GM23338 (cell line): ENCODE results near the gene SPP1. TPM values are rescaled to one million over a fixed set of nuclear protein-coding genes. Genes with fewer than 3 reads are reported as not detected.

Experiments used
- ETS1 ChIP-seq: IDR thresholded peaks from 2 replicates; pipeline ENCODE4 v1.6.1; 2016; ENCODE audit warnings: antibody characterized with exemption
- EZH2 ChIP-seq: fragments of 200-600 bp; sonication (generic); IDR thresholded peaks from one replicate; pipeline ENCODE4 v1.8.0; 2017; ENCODE audit warnings: antibody characterized with exemption, mild to moderate bottlenecking, low read depth; ENCODE audit not compliant: unreplicated experiment
- EZH2phosphoT487 ChIP-seq: fragments of 200-600 bp; sonication (generic); IDR thresholded peaks from one replicate; pipeline ENCODE4 v1.8.1; 2018; ENCODE audit warnings: antibody characterized with exemption; ENCODE audit not compliant: unreplicated experiment
- JUNB ChIP-seq: IDR thresholded peaks from one replicate; pipeline ENCODE4 v1.6.1; 2016; ENCODE audit warnings: antibody characterized with exemption; ENCODE audit not compliant: unreplicated experiment
- NANOG ChIP-seq: IDR thresholded peaks from 2 replicates; pipeline ENCODE4 v1.6.1; 2016; ENCODE audit warnings: antibody characterized with exemption, borderline replicate concordance
- POLR2AphosphoS5 ChIP-seq: IDR thresholded peaks from 2 replicates; pipeline ENCODE4 v1.6.1; 2016; ENCODE audit warnings: antibody characterized with exemption, low read depth
- STAT1 ChIP-seq: IDR thresholded peaks from one replicate; pipeline ENCODE4 v1.6.1; 2016; ENCODE audit warnings: antibody characterized with exemption; ENCODE audit not compliant: unreplicated experiment
- ZNF114 ChIP-seq: fragments of 250-450 bp; sonication (Bioruptor Pico); IDR thresholded peaks from 2 replicates; pipeline ENCODE4 v1.5.0; 2020; ENCODE audit warnings: mild to moderate bottlenecking, moderate library complexity
- ZNF331 ChIP-seq: fragments of 250-450 bp; sonication (Bioruptor Pico); IDR thresholded peaks from 2 replicates; pipeline ENCODE4 v1.5.0; 2020; ENCODE audit warnings: low read depth, mild to moderate bottlenecking, moderate library complexity
- polyA plus RNA-seq: library from polyadenylated mRNA; unstranded; fragments of >200 nt; fragmentation: Nextera tagmentation; extraction: Ambion mirVana; gene quantifications from 2 replicates; pipeline ENCODE4 v1.2.1, GENCODE V29; 2016
- total RNA-seq: library from RNA; depleted of rRNA; stranded (reverse); fragments of >200 nt; shearing (Covaris generic); gene quantifications from 2 replicates; pipeline ENCODE4 v1.2.3, GENCODE V29; 2014
- TF ChIP-seq, protein P1 (sequence below): fragments of 250-450 bp; sonication (Bioruptor Pico); IDR thresholded peaks from 2 replicates; pipeline ENCODE4 v1.5.0; 2020; ENCODE audit warnings: mild to moderate bottlenecking, moderate library complexity
- TF ChIP-seq, protein P2 (sequence below): IDR thresholded peaks from one replicate; pipeline ENCODE4 v1.6.1; 2018; ENCODE audit warnings: antibody characterized with exemption; ENCODE audit not compliant: unreplicated experiment

The SPP1 gene
- total and polyA plus RNA-seq, 2 experiments from 2014 or later = 41.3 to 51.3 TPM

GRCh38 chr4:88018466-88018865, 43.0 kb downstream of the SPP1 start (continued):
- TF ChIP-seq, protein P1, sequence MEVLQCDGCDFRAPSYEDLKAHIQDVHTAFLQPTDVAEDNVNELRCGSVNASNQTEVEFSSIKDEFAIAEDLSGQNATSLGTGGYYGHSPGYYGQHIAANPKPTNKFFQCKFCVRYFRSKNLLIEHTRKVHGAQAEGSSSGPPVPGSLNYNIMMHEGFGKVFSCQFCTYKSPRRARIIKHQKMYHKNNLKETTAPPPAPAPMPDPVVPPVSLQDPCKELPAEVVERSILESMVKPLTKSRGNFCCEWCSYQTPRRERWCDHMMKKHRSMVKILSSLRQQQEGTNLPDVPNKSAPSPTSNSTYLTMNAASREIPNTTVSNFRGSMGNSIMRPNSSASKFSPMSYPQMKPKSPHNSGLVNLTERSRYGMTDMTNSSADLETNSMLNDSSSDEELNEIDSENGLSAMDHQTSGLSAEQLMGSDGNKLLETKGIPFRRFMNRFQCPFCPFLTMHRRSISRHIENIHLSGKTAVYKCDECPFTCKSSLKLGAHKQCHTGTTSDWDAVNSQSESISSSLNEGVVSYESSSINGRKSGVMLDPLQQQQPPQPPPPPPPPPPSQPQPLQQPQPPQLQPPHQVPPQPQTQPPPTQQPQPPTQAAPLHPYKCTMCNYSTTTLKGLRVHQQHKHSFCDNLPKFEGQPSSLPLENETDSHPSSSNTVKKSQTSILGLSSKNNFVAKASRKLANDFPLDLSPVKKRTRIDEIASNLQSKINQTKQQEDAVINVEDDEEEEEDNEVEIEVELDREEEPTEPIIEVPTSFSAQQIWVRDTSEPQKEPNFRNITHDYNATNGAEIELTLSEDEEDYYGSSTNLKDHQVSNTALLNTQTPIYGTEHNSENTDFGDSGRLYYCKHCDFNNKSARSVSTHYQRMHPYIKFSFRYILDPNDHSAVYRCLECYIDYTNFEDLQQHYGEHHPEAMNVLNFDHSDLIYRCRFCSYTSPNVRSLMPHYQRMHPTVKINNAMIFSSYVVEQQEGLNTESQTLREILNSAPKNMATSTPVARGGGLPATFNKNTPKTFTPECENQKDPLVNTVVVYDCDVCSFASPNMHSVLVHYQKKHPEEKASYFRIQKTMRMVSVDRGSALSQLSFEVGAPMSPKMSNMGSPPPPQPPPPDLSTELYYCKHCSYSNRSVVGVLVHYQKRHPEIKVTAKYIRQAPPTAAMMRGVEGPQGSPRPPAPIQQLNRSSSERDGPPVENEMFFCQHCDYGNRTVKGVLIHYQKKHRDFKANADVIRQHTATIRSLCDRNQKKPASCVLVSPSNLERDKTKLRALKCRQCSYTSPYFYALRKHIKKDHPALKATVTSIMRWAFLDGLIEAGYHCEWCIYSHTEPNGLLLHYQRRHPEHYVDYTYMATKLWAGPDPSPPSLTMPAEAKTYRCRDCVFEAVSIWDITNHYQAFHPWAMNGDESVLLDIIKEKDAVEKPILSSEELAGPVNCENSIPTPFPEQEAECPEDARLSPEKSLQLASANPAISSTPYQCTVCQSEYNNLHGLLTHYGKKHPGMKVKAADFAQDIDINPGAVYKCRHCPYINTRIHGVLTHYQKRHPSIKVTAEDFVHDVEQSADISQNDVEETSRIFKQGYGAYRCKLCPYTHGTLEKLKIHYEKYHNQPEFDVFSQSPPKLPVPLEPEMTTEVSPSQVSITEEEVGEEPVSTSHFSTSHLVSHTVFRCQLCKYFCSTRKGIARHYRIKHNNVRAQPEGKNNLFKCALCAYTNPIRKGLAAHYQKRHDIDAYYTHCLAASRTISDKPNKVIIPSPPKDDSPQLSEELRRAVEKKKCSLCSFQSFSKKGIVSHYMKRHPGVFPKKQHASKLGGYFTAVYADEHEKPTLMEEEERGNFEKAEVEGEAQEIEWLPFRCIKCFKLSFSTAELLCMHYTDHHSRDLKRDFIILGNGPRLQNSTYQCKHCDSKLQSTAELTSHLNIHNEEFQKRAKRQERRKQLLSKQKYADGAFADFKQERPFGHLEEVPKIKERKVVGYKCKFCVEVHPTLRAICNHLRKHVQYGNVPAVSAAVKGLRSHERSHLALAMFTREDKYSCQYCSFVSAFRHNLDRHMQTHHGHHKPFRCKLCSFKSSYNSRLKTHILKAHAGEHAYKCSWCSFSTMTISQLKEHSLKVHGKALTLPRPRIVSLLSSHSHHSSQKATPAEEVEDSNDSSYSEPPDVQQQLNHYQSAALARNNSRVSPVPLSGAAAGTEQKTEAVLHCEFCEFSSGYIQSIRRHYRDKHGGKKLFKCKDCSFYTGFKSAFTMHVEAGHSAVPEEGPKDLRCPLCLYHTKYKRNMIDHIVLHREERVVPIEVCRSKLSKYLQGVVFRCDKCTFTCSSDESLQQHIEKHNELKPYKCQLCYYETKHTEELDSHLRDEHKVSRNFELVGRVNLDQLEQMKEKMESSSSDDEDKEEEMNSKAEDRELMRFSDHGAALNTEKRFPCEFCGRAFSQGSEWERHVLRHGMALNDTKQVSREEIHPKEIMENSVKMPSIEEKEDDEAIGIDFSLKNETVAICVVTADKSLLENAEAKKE = no peak
- no peak for TF ChIP-seq STAT1
- TF ChIP-seq EZH2 = no peak
- no peak for TF ChIP-seq ZNF331
- no peak for TF ChIP-seq ZNF114
- no peak for TF ChIP-seq POLR2AphosphoS5
- no peak for TF ChIP-seq EZH2phosphoT487
- TF ChIP-seq NANOG = no peak
- TF ChIP-seq ETS1 = no peak
- TF ChIP-seq, protein P2, sequence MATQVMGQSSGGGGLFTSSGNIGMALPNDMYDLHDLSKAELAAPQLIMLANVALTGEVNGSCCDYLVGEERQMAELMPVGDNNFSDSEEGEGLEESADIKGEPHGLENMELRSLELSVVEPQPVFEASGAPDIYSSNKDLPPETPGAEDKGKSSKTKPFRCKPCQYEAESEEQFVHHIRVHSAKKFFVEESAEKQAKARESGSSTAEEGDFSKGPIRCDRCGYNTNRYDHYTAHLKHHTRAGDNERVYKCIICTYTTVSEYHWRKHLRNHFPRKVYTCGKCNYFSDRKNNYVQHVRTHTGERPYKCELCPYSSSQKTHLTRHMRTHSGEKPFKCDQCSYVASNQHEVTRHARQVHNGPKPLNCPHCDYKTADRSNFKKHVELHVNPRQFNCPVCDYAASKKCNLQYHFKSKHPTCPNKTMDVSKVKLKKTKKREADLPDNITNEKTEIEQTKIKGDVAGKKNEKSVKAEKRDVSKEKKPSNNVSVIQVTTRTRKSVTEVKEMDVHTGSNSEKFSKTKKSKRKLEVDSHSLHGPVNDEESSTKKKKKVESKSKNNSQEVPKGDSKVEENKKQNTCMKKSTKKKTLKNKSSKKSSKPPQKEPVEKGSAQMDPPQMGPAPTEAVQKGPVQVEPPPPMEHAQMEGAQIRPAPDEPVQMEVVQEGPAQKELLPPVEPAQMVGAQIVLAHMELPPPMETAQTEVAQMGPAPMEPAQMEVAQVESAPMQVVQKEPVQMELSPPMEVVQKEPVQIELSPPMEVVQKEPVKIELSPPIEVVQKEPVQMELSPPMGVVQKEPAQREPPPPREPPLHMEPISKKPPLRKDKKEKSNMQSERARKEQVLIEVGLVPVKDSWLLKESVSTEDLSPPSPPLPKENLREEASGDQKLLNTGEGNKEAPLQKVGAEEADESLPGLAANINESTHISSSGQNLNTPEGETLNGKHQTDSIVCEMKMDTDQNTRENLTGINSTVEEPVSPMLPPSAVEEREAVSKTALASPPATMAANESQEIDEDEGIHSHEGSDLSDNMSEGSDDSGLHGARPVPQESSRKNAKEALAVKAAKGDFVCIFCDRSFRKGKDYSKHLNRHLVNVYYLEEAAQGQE = no peak
- no peak for TF ChIP-seq JUNB
